T-helper 22 cell (primary cell): ENCODE results near the gene RAD50.
A peak's percentile ranks its signal among the peaks of the same experiment; 100 is the strongest.
"Not testable (repeated sequence)": the region's sequence is repeated elsewhere in the genome, so short reads cannot be mapped to it uniquely, and the experiment has no call there.

Source experiments
- DNase-seq: peaks from one replicate; pipeline ENCODE4 v3.0.0-alpha.2; 2020; ENCODE audit warnings: low read depth

The RAD50 gene

DNA sequence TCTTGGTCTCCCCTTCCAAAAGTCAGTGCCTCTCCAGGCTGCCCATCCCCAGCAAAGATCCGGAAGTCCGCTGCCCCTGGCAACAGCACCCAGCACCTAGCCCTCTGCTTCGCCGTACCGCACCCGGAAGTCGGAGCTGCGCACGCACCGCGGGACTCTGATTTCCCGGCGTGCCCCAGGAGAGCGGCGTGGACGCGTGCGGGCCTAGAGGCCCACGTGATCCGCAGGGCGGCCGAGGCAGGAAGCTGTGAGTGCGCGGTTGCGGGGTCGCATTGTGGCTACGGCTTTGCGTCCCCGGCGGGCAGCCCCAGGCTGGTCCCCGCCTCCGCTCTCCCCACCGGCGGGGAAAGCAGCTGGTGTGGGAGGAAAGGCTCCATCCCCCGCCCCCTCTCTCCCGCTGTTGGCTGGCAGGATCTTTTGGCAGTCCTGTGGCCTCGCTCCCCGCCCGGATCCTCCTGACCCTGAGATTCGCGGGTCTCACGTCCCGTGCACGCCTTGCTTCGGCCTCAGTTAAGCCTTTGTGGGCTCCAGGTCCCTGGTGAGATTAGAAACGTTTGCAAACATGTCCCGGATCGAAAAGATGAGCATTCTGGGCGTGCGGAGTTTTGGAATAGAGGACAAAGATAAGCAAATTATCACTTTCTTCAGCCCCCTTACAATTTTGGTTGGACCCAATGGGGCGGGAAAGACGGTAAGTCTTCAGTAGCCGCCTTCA is at the start of gene RAD50:
RAD50 (plus strand) TSS at position 215 of the 715 bp plus-strand sequence; CDS start at position 563, 348 bp downstream.
- DNase-seq, result peak; percentile 79

DNA sequence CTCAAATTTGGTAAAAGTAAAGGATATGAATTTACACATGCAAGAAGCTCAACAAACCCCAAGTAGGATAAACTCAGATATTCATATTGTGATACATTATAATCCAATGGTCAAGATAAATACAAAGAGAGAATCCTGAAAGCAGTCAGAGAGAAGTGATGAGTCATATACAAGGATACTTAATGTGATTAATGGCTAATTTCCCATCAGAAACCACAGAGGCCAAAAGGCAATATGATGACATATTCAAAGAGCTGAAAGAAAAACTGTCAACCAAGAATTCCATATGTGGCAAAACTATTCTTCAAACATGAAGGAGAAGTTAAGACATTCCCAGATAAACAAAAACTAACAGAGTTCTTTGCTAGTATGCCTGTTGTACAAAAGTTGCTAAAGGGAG is 46.7 kb upstream of the RAD50 start:
- no peak for DNase-seq

DNA sequence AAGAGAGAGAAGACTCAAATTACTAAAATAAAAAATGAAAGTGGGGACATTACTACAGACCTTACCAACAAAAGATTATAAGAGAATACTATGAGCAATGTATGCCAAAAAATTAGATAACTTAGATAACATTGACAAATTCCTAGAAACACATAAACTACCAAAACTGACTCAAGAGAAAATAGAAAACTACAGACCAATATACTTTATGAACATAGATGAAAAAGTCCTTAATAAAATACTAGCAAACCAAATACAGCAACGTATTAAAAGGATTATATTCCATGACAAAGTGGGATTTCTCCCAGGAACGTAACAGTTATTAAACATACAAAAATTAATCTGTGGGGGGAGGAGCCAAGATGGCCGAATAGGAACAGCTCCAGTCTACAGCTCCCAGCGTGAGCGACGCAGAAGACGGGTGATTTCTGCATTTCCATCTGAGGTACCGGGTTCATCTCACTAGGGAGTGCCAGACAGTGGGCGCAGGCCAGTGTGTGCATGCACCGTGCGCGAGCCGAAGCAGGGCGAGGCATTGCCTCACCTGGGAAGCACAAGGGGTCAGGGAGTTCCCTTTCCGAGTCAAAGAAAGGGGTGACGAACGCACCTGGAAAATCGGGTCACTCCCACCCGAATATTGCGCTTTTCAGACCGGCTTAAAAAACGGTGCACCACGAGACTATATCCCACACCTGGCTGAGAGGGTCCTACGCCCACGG is 43.0 kb upstream of the RAD50 start:
- not testable (repeated sequence) for DNase-seq

DNA sequence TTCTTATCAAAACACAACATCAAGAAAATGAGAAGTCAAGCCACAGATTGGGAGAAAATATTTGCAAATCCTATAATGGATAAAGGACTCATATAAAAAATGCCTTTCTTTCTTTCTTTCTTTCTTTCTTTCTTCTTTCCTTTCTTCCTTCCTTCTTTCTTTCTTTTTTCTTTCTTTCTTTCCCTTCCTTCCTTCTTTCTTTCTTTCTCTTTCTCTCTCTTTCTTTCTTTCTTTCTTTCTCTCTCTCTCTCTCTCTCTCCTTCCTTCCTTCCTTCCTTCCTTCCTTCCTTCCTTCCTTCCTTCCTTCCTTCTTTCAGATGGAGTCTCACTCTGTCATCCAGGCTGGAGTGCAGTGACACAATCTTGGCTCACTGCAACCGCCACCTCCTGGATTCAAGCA is 34.7 kb upstream of the RAD50 start:
- DNase-seq, result not testable (repeated sequence)

DNA sequence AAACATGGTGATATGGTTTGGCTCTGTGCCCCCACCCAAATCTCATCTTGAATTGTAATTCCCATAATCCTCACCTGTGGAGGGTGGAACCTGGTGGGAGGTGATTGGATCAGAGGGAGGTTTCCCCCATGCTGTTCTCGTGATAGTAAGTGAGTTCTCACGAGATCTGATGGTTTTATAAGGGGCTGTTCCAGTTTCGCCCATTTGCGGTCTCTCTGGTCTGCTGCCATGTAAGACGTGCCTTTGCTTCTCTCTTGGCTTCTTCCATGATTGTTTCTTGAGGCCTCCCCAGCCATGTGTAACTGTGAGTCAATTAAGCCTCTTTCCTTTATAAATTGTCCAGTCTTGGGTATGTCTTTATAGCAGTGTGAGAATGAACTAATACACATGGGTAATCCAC is 31.9 kb upstream of the RAD50 start:
- DNase-seq, result not testable (repeated sequence)

DNA sequence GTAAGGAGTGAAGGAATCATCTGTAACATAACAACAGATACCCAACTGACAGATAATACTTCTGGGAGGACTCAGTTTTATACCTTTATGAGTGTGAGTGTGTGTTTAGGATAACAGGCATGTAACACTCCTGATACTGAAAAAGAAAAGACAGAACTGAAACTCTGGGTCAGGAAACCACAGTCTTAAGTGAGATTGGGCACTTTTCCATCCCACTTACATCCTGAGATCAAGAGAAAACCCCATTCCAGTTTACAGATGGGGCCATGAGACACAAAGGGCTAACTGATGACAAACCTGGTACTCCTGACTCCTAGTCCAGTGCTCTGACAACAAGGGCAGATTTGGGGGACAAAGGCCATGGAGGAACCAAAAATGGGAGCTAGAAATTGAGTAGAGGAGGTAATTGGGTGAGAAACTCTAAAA is 31.5 kb upstream of the RAD50 start:
- DNase-seq, result no peak

DNA sequence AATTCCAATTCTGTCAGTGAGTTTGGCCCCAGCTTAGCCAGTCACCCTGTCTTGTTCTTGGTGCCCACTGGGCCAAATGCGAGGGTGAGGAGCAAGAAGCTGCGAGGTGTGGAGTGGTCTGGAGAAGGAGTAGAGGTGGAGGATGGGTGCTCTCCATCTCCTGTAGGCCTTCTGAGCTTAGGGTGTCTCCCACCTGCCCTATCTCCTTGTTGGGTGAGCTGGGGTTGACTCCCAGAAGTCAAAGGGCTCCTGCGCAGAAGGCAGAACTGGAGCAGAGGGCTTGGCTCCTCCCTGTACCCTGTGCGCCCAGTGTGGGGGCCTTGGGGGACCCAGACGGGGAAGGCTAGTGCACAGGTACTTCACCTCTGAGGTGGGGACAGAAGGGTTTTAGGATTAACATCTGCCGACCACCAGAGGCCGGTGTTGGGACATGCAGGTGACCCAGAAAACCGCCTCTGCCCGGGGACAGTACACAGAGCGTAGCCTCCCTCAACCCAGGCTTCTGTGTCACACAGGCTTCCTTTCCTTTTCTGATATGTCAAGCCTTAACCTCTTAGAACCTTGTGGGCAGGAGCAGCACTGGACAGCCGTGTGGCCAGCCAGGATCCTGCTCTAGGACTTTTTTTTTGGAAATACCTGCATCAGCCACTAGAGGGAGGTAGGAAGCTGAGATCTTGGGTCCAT is 30.3 kb upstream of the RAD50 start:
- no peak for DNase-seq

DNA sequence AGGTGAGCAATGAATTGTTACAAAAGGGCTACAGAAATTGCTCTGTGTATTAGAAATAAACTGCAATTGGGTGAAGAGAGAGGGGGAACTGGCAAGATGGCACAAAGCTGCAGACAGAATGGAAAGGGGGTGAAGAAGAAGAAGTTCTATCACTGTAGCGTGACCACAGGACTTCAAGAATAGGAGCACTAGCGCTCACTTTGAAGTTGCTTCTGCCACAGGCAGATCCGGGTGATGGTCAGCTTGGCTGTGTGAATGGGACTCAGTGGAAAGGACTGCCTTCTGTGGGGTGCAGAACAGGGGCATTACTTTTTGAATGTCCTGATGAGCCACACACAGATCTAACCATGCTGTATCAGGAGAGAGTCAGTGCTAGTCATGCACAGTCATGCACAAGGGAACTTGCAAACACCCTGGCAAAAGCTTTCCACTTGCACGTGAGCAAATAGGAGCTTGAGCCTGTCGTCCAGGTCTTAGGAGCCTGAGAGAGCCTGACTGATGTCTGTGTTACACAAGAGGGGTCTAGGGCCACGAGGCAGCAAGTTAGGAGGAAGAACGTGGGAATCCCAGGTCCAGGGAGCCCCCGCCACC is 29.7 kb upstream of the RAD50 start:
- DNase-seq, result no peak

DNA sequence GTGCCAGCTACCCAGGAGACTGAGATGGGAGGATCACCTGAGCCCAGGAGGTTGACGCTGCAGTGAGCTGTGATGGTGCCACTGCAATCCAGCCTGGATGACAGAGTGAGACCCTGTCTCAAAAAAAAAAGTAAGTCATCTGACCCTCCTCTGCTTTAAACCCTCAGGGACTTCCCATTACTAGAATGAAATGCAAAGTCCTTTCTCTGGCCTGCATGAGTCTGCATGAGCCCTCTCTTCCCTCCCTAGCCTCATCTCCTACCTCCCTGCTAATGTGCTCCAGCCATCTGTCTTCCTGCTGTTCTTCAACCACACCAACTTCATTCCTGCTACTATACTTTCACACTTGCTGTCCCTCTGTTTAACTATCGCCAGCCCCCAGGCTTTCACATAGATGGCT is 28.8 kb upstream of the RAD50 start:
- DNase-seq, result no peak

DNA sequence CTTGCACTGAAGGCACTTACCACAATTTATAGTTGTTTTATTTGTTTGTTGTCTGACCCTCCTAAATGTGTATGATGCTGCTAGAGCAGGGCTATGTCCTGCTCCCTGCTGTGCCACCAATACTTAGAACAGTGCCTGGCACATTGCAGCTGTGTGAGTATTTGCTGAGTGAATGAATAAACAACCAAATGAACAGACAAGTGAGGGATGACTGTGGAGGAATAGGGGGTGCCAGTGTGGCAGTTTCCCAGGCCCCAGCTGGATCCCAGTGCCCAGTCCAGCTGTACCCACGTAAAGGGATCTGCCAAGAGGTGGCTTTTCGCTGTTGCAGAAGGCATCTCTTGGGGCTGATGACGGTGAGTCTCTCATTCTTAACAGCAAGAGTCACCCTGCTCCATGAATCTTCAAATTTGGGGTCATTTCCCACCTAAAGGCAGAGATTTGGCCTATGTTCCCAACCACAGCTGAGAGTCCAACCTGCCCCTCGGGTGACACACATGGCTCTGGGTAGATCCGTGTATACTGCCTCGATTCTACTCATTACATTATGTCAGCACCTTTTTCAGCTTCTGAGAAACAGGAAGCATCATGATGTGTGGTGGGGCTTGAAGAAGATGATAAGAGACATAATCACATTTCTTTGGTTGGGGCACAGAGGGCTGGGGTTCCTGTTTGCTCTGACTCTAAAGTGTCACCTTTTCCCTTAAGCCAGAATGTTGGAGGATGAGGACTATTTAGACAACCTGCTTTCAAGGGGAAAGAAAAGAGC is 27.7 kb upstream of the RAD50 start:
- DNase-seq, result no peak

DNA sequence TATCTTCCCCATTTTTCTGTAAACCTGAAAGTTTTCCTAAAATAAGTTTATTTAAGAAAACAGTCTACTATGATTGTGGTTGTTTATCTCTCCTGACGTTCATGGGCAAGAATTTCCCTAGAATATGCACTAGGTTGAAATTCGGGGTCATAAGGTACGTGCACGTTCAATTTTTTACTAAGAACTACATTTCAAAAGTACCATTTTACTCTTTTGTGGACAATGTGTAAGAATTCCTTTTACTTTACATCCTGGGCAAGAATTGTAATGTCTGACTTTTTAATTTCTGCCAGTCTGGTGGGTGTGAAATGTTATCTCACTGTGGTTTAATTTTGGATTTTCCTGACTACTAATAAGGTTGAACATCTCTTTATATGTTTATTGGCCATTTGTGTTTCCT is 25.8 kb upstream of the RAD50 start:
- no peak for DNase-seq

DNA sequence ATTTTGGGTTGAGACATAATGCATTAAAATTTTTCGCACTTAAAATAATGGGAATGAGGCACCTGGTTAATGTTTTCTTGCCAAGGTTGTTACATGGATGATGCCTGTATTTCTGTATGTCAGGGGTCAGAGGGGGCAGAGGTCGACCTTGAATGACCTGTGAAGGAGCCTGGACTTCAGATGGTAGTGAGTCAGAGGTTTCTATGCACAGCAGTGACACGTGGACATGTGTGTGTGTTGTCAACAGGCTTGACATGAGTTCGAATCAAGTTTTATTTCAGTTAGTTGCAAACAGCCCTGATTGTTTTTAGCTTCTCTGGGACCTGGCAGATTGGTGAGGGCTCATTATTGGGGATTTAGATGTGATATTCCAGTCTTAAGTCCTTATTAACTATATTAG is 17.1 kb upstream of the RAD50 start:
- DNase-seq, result no peak

DNA sequence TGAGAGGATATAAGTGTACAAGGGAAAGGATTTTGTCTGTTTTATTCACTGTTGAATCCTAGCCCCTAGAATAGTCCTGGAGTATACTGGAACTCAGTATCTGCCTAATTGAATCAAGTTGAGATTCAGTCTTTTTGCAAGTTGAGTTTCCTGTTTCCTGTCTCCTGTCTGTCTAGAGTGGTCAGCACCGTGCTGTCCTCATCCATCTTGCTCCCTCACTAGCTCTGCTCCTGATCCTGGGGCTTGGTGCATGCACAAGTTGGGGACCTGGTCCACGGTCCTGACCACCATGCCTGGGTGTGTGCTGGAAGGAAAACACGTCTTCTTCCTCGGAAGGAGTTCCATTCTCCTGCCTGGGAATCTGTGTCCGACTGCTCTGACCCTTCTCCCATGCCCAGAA is 16.6 kb upstream of the RAD50 start:
- DNase-seq, result no peak

DNA sequence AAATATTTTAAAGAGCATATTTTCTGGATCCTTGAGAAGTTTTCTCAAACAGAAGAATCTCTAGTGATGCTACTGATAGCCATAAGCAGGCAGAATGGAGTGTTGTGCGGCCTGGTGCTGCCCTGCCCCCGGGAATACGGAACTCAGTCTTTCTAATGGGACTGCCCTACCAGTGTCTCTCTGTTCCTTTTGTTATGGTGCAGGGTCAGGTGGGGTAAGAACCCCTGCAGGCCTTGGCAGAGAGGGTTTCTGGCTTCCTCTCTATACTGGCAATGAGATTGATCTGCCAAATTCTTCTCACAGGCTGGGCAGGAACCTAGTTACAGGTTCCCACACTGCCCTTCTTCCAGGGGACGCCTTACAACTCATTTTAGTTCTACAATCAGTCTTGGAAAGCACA is 16.0 kb upstream of the RAD50 start:
- DNase-seq, result no peak

DNA sequence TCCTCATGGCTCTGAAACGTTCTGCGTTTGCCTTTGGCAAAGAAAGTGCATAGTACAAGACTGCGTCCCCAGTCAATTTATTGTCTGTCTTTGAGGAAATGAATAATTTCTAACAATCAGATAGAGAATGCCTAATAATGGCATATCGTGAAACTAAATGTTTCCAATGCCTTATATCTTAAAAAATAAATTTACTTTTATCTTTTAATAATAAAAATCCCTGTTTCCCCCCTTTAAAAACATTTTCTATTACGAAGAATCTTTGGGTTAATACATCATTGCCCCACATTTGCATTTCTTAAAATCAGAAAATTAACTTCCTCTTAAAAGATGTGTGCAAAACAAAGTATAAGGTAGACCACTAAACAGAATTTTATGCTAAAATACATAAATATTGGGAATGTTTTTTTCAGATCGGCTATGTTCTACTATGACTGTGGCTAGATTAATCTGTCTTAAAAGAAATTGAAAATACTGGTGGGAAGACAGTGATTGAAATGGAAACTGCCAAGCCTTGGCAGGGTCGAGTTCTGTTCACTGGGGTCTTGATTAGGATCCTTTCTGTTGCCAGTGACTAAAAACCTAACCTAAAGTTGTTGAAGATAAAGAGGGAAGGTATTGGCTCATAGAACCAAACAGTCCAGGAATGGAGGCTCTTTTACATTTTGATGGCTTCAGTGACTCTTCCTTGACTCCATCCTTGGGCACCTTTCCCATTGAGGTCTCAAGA is 13.1 kb upstream of the RAD50 start, which contains the start of gene IL5:
IL5 (minus strand) TSS at position 51 of the 730 bp plus-strand sequence; CDS start at position 7, 44 bp downstream.
- DNase-seq, result no peak

DNA sequence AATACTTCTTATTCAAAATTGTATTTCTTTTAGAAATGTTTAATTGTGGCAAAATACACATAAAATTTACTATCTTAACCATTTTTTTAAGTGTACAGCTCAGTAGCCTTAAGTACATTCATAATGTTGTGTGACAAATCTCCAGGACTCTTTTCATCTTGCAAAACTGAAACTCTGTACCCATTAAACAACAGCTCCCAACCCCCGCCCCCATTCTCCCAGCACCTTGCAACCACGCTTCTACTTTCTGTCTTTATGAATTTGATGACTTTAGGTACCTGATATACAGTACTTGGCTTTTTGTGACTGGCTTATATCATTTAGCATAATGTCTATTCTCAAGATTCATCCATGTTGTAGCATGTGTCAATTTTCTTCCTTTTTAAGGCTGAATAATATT is 10.7 kb upstream of the RAD50 start:
- DNase-seq, result no peak

DNA sequence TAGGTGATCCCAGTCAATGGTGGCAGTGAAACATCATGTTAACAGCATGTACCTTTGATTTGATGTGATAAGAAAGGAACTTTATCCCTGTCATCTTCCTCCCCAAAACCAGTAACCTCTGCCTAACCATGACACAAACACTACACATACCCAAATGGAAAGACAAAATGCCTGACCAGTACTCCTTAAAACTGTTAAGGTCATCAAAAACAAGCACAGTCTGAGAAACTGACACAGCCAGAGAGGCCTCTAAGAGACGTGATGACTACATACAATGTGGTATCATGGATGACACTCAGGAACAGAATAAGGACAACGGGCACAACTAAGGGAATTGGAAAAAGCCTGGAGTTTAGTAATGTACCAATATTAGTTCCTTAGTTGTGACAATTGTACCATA is 9.5 kb upstream of the RAD50 start:
- DNase-seq, result no peak

DNA sequence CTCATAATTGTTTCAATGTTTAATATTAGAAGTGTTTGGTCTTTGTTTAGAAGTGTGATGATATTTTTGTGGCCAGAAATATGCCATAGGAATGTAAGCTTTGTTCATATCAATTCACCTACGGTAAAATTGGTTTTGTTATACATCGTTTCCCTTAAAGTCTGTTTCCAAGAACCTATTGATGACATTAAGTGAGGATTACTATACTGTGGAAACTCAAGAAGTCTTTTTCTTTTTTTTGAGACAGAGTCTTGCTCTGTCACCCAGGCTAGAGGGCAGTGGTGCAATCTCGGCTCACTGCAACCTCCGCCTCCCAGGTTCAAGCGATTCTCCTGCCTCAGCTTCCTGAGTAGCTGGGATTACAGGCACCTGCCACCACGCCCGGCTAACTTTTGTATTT is 7.9 kb upstream of the RAD50 start:
- DNase-seq, result not testable (repeated sequence)

DNA sequence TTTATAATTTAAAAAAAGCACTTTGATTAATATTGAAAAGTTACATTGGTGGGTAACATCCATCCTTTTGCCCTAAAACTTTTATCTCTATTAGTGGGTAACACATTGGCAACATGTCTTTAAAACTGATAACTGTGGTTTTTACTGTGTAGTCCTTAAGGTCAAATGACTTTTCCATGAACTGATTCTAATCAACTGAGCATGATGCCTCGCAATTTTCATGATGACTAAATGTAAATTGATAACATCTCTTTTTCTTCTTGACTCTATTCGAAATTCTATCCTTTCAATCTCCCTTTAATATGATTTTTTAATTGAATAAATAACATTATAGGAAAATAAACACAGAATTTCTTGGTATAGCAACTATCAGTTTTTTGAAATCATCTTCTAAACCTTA is 7.2 kb upstream of the RAD50 start:
- no peak for DNase-seq

DNA sequence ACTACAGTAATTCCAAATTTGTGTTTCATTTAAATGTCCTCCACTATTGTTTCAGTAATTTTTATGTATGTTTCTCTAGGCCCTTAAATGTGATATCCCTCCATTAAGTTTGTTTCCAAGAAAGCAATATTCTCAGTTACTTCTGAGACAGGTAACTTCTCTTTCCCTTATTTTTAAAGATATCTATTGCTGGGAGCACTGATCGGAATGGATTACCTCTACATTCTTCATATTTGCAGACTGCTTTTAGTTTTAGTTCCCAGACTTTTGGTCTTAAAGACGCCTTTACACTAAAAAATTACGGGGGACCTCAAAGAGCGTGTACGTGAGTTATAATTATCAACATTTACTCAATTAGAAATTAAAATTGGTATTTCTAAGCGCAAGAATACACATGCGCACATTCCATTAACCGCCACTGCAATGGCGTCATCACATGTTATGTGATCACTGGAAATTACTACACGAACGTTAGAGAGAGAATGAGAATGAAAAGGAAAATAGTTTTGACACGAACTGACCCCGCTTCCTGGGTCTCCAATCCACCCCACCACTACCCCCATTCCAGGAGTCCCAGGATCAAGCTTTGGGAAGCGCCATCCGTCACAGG is 519 bp upstream of the RAD50 start:
- DNase-seq, result no peak
